ES-I3 (cell line): Measurements from ENCODE around the gene ZNF554.

Experiments
- H3K36me3 ChIP-seq: 2 replicates; pipeline ENCODE4 v1.6.1; 2013; ENCODE audit warnings: mild to moderate bottlenecking, low read length, control low read depth, moderate library complexity; ENCODE audit not compliant: insufficient read depth
- H3K4me1 ChIP-seq: 2 replicates; pipeline ENCODE4 v1.6.1; 2013; ENCODE audit warnings: mild to moderate bottlenecking, control low read depth, low read length; ENCODE audit not compliant: insufficient read depth
- H3K9ac ChIP-seq: 2 replicates; pipeline ENCODE4 v1.6.1; 2013; ENCODE audit warnings: low read depth, mild to moderate bottlenecking, low read length, moderate library complexity
- H3K9me3 ChIP-seq: 2 replicates; pipeline ENCODE4 v1.6.1; 2013; ENCODE audit warnings: mild to moderate bottlenecking, low read length, moderate library complexity; ENCODE audit not compliant: control insufficient read depth, insufficient read depth

Gene ZNF554

GRCh38 chr19:2822846-2823245, 3.2 kb downstream of the ZNF554 start:
- H3K9me3 ChIP-seq: no peaks in the 10 kb centered on the region
- no peaks in the 10 kb centered on the region; the same call in 1 of the 2 replicates for H3K36me3 ChIP-seq
- no peak overlapping the region for H3K9ac ChIP-seq
- H3K4me1 ChIP-seq: no peaks in the 10 kb centered on the region

- Histone ChIP-seq H3K4me1 (no peaks in the 10 kb centered on the region), H3K9me3 (no peaks in the 10 kb centered on the region), H3K9ac (no peak overlapping the region), H3K36me3 (no peaks in the 10 kb centered on the region; the same call in 1 of the 2 replicates)
Measured at GRCh38 chr19:2823646-2824045, 4.0 kb downstream of the ZNF554 start.

- Histone ChIP-seq H3K9ac (no peak overlapping the region), H3K36me3 (no peaks in the 10 kb centered on the region; the same call in 1 of the 2 replicates), H3K9me3 (no peaks in the 10 kb centered on the region), H3K4me1 (no peaks in the 10 kb centered on the region)
Measured at GRCh38 chr19:2824129-2824528, 4.5 kb downstream of the ZNF554 start.

GRCh38 chr19:2827022-2827421, 7.4 kb downstream of the ZNF554 start:
- H3K4me1 ChIP-seq: no peaks in the 10 kb centered on the region
- H3K9me3 ChIP-seq: peaks cover 8% of the 10 kb centered on the region; the same call in 1 of the 2 replicates
- no peaks in the 10 kb centered on the region; the same call in 1 of the 2 replicates for H3K36me3 ChIP-seq
- H3K9ac ChIP-seq: no peak overlapping the region

- no peak overlapping the region for H3K9ac ChIP-seq
- H3K4me1 ChIP-seq: no peaks in the 10 kb centered on the region
- H3K36me3 ChIP-seq: no peaks in the 10 kb centered on the region; the same call in 1 of the 2 replicates
- H3K9me3 ChIP-seq: peaks cover 16% of the 10 kb centered on the region
Measured at GRCh38 chr19:2827840-2828489, 8.3 kb downstream of the ZNF554 start.

GRCh38 chr19:2834294-2834871, 14.7 kb downstream of the ZNF554 start:
- Histone ChIP-seq H3K9me3 (peaks cover 38% of the 10 kb centered on the region), H3K4me1 (no peaks in the 10 kb centered on the region), H3K9ac (no peak overlapping the region), H3K36me3 (peaks cover 3% of the 10 kb centered on the region; the same call in 1 of the 2 replicates)

GRCh38 chr19:2837430-2837829, 17.8 kb downstream of the ZNF554 start:
- peaks cover 3% of the 10 kb centered on the region; the same call in 1 of the 2 replicates for H3K36me3 ChIP-seq
- H3K9me3 ChIP-seq: peaks cover 28% of the 10 kb centered on the region
- no peak overlapping the region for H3K9ac ChIP-seq
- H3K4me1 ChIP-seq: no peaks in the 10 kb centered on the region

GRCh38 chr19:2840794-2841791, 21.4 kb downstream of the ZNF554 start, which contains the start of gene ZNF555:
Gene ZNF555 (plus strand): TSS chr19:2841475. CDS start chr19:2841573, 98 bp downstream.
- peaks cover 4% of the 10 kb centered on the region; the same call in 1 of the 2 replicates for H3K9me3 ChIP-seq
- H3K4me1 ChIP-seq: no peaks in the 10 kb centered on the region
- H3K9ac ChIP-seq: peak within 1 kb of the TSS; percentile 75
- H3K36me3 ChIP-seq: no peaks in the 10 kb centered on the region

GRCh38 chr19:2841855-2842574, 22.3 kb downstream of the ZNF554 start:
- 0 out of 2 replicates have a peak, but pooled peaks cover 2% of the 10 kb centered on the region for H3K36me3 ChIP-seq
- peak overlapping the region; percentile 75 for H3K9ac ChIP-seq
- H3K4me1 ChIP-seq: no peaks in the 10 kb centered on the region
- H3K9me3 ChIP-seq: no peaks in the 10 kb centered on the region

GRCh38 chr19:2845107-2845506, 25.4 kb downstream of the ZNF554 start:
- 0 out of 2 replicates have a peak, but pooled peaks cover 2% of the 10 kb centered on the region for H3K36me3 ChIP-seq
- peaks cover 13% of the 10 kb centered on the region; the same call in 1 of the 2 replicates for H3K9me3 ChIP-seq
- no peaks in the 10 kb centered on the region for H3K4me1 ChIP-seq
- no peak overlapping the region for H3K9ac ChIP-seq

- H3K9ac ChIP-seq: no peak overlapping the region
- H3K4me1 ChIP-seq: no peaks in the 10 kb centered on the region
- peaks cover 17% of the 10 kb centered on the region; the same call in 1 of the 2 replicates for H3K9me3 ChIP-seq
- H3K36me3 ChIP-seq: peaks cover 4% of the 10 kb centered on the region; the same call in 1 of the 2 replicates
Measured at GRCh38 chr19:2846180-2846894, 26.7 kb downstream of the ZNF554 start.

GRCh38 chr19:2847507-2847906, 27.8 kb downstream of the ZNF554 start:
- H3K9ac ChIP-seq: no peak overlapping the region
- H3K36me3 ChIP-seq: peaks cover 15% of the 10 kb centered on the region
- H3K9me3 ChIP-seq: peaks cover 24% of the 10 kb centered on the region
- H3K4me1 ChIP-seq: no peaks in the 10 kb centered on the region

GRCh38 chr19:2848616-2849015, 28.9 kb downstream of the ZNF554 start:
- Histone ChIP-seq H3K4me1 (no peaks in the 10 kb centered on the region), H3K36me3 (peaks cover 26% of the 10 kb centered on the region), H3K9me3 (peaks cover 36% of the 10 kb centered on the region), H3K9ac (no peak overlapping the region)
